GM23338 (cell line): ENCODE data around the gene SPA17. TPM values are rescaled to one million over a fixed set of nuclear protein-coding genes. Genes with fewer than 3 reads are reported as not detected.

Experiments
- ATAC-seq: fragments of 200-7000 bp; cut with Tn5 transposase; 3 replicates; pipeline ENCODE4 v1.9.1; 2020
- DNase-seq: peaks from one replicate; pipeline ENCODE4 v3.0.0-alpha.2; 2015; ENCODE audit warnings: low spot score
- H2AFZ ChIP-seq: fragments of 200-600 bp; sonication (generic); 2 replicates; pipeline ENCODE4 v1.8.0; 2016; ENCODE audit warnings: antibody characterized with exemption, mild to moderate bottlenecking, moderate library complexity
- H3F3A ChIP-seq: fragments of 200-600 bp; sonication (generic); replicated peaks from 2 replicates; pipeline ENCODE4 v1.8.0; 2017; ENCODE audit warnings: antibody characterized with exemption, mixed run types, low read depth
- H3K27ac ChIP-seq: fragments of 200-600 bp; sonication (generic); 2 replicates; pipeline ENCODE4 v1.6.1; 2016; ENCODE audit warnings: low read depth
- H3K27me3 ChIP-seq: fragments of 200-600 bp; sonication (generic); 2 replicates; pipeline ENCODE4 v1.8.0; 2016; ENCODE audit warnings: mild to moderate bottlenecking, mixed run types, moderate library complexity; ENCODE audit not compliant: insufficient read depth
- H3K36me3 ChIP-seq: fragments of 200-600 bp; sonication (generic); 2 replicates; pipeline ENCODE4 v1.8.0; 2016; ENCODE audit warnings: mild to moderate bottlenecking; ENCODE audit not compliant: insufficient read depth
- H3K4me1 ChIP-seq: fragments of 200-600 bp; sonication (generic); 2 replicates; pipeline ENCODE4 v1.8.0; 2016; ENCODE audit warnings: mild to moderate bottlenecking, moderate library complexity; ENCODE audit not compliant: insufficient read depth
- H3K4me2 ChIP-seq: fragments of 200-600 bp; sonication (generic); 2 replicates; pipeline ENCODE4 v1.7.1; 2017; ENCODE audit warnings: mixed run types
- H3K4me3 ChIP-seq: fragments of 200-600 bp; sonication (generic); 2 replicates; pipeline ENCODE4 v1.6.1; 2016; ENCODE audit warnings: mixed run types
- H3K79me2 ChIP-seq: fragments of 200-600 bp; sonication (generic); replicated peaks from 2 replicates; pipeline ENCODE4 v1.8.0; 2017; ENCODE audit warnings: mild to moderate bottlenecking; ENCODE audit not compliant: insufficient read depth
- H3K9me2 ChIP-seq: fragments of 200-600 bp; sonication (generic); 2 replicates; pipeline ENCODE4 v1.8.0; 2017; ENCODE audit not compliant: insufficient read depth
- H4K20me1 ChIP-seq: fragments of 200-600 bp; sonication (generic); replicated peaks from 2 replicates; pipeline ENCODE4 v1.8.0; 2017; ENCODE audit warnings: mild to moderate bottlenecking; ENCODE audit not compliant: insufficient read depth
- H3K27ac Mint-ChIP-seq: 2 replicates; pipeline ENCODE4 v1.8.0; 2020; ENCODE audit warnings: inconsistent platforms, mild to moderate bottlenecking, moderate library complexity, mixed read lengths
- H3K27me3 Mint-ChIP-seq: 3 replicates; pipeline ENCODE4 v1.8.0; 2022; ENCODE audit warnings: low read depth, mild to moderate bottlenecking, moderate library complexity, mixed read lengths, inconsistent platforms; ENCODE audit not compliant: insufficient read depth, poor library complexity
- H3K36me3 Mint-ChIP-seq: 3 replicates; pipeline ENCODE4 v1.8.0; 2021; ENCODE audit warnings: low read depth, mild to moderate bottlenecking, inconsistent platforms, moderate library complexity, mixed read lengths
- H3K4me1 Mint-ChIP-seq: 3 replicates; pipeline ENCODE4 v1.8.0; 2020; ENCODE audit warnings: mild to moderate bottlenecking, inconsistent platforms, mixed read lengths
- H3K4me3 Mint-ChIP-seq: 3 replicates; pipeline ENCODE4 v1.8.0; 2021; ENCODE audit warnings: moderate library complexity, mild to moderate bottlenecking, inconsistent platforms, mixed read lengths
- H3K9me3 Mint-ChIP-seq: 3 replicates; pipeline ENCODE4 v1.8.0; 2020; ENCODE audit warnings: moderate library complexity, mild to moderate bottlenecking, inconsistent platforms, mixed read lengths
- CREB1 ChIP-seq: fragments of 250-450 bp; sonication (Bioruptor Pico); IDR thresholded peaks from 2 replicates; pipeline ENCODE4 v1.5.0; 2020; ENCODE audit warnings: low read depth, mild to moderate bottlenecking, moderate library complexity
- ETS1 ChIP-seq: IDR thresholded peaks from 2 replicates; pipeline ENCODE4 v1.6.1; 2016; ENCODE audit warnings: antibody characterized with exemption
- POLR2AphosphoS5 ChIP-seq: IDR thresholded peaks from 2 replicates; pipeline ENCODE4 v1.6.1; 2016; ENCODE audit warnings: antibody characterized with exemption, low read depth
- REST ChIP-seq: IDR thresholded peaks from one replicate; pipeline ENCODE4 v1.6.1; 2018; ENCODE audit warnings: antibody characterized with exemption; ENCODE audit not compliant: unreplicated experiment
- STAT1 ChIP-seq: IDR thresholded peaks from one replicate; pipeline ENCODE4 v1.6.1; 2016; ENCODE audit warnings: antibody characterized with exemption; ENCODE audit not compliant: unreplicated experiment
- ZNF114 ChIP-seq: fragments of 250-450 bp; sonication (Bioruptor Pico); IDR thresholded peaks from 2 replicates; pipeline ENCODE4 v1.5.0; 2020; ENCODE audit warnings: mild to moderate bottlenecking, moderate library complexity
- ZNF331 ChIP-seq: fragments of 250-450 bp; sonication (Bioruptor Pico); IDR thresholded peaks from 2 replicates; pipeline ENCODE4 v1.5.0; 2020; ENCODE audit warnings: low read depth, mild to moderate bottlenecking, moderate library complexity
- polyA plus RNA-seq: library from polyadenylated mRNA; unstranded; fragments of >200 nt; fragmentation: Nextera tagmentation; extraction: Ambion mirVana; gene quantifications from 2 replicates; pipeline ENCODE4 v1.2.1, GENCODE V29; 2016
- total RNA-seq: library from RNA; depleted of rRNA; stranded (reverse); fragments of >200 nt; shearing (Covaris generic); gene quantifications from 2 replicates; pipeline ENCODE4 v1.2.3, GENCODE V29; 2014

Gene SPA17
- total and polyA plus RNA-seq, 2 experiments from 2014 or later, result 3.2 to 14.9 TPM

GRCh38 chr11:124658501-124658900 is 15.2 kb upstream of the SPA17 start:
- no peaks in the 10 kb centered on the region for H3K36me3 Mint-ChIP-seq
- Histone ChIP-seq H3K9me2 (no peaks in the 10 kb centered on the region), H3K4me1 (peaks cover 17% of the 10 kb centered on the region), H4K20me1 (no peaks in the 10 kb centered on the region), H3K79me2 (no peaks in the 10 kb centered on the region), H3K36me3 (no peaks in the 10 kb centered on the region), H3K27me3 (no peaks in the 10 kb centered on the region), H3K4me3 (no peak overlapping the region), H2AFZ (no peak overlapping the region), H3K27ac (no peak overlapping the region), H3K4me2 (no peak overlapping the region), H3F3A (no peaks in the 10 kb centered on the region)
- no peak for DNase-seq
- H3K27me3 Mint-ChIP-seq, result peaks cover 7% of the 10 kb centered on the region
- no peak overlapping the region for H3K27ac Mint-ChIP-seq
- no peak for ATAC-seq
- H3K4me1 Mint-ChIP-seq, result peaks cover 21% of the 10 kb centered on the region
- TF ChIP-seq ETS1, result no peak
- no peak for TF ChIP-seq REST
- no peak for TF ChIP-seq ZNF331 (CRISPR knock-in tag)
- no peak for TF ChIP-seq CREB1 (CRISPR knock-in tag)
- TF ChIP-seq POLR2AphosphoS5, result no peak
- no peak for TF ChIP-seq ZNF114 (CRISPR knock-in tag)
- no peaks in the 10 kb centered on the region for H3K9me3 Mint-ChIP-seq
- H3K4me3 Mint-ChIP-seq, result no peak overlapping the region

- Histone ChIP-seq H4K20me1 (no peaks in the 10 kb centered on the region), H3K9me2 (no peaks in the 10 kb centered on the region), H3K4me2 (no peak overlapping the region), H3K4me3 (no peak overlapping the region), H3K27me3 (no peaks in the 10 kb centered on the region), H2AFZ (no peak overlapping the region), H3K27ac (no peak overlapping the region), H3K79me2 (no peaks in the 10 kb centered on the region), H3F3A (no peaks in the 10 kb centered on the region), H3K36me3 (no peaks in the 10 kb centered on the region), H3K4me1 (peaks cover 17% of the 10 kb centered on the region)
- Mint-ChIP-seq H3K36me3 (no peaks in the 10 kb centered on the region), H3K4me3 (no peak overlapping the region), H3K27me3 (peaks cover 7% of the 10 kb centered on the region), H3K9me3 (no peaks in the 10 kb centered on the region), H3K4me1 (peaks cover 21% of the 10 kb centered on the region), H3K27ac (no peak overlapping the region)
- no peak for DNase-seq
- TF ChIP-seq POLR2AphosphoS5 (no peak), STAT1 (no peak)
- ATAC-seq, result no peak
Measured at GRCh38 chr11:124658986-124659385, 14.7 kb upstream of the SPA17 start.
